ENCODE measurements around the gene SEMG1. TPM values are rescaled to one million over a fixed set of nuclear protein-coding genes. Genes with fewer than 3 reads are reported as not detected.

Gene SEMG1
- total and polyA plus RNA-seq, 2 donors (not counting 1 experiment from before 2014, with no cell fraction given): not detected

DNA sequence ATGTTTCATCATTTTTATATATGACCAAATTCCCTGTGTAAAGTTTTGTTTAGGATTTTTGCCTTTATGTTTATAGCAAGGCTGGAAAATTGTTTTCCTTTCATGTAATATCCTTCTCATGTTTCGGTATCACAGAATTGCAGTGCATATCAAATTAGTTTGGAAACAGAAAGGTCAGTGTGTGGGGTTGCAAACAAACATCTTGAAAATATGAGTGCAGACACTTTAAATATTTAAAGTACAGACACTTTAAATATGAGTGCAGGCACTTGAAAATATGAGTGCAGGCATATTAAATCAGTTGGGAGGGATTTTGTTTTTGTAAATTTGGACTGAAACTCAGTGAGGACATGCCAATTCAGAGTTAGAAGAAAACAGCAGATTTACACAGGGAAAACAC, 41.0 kb downstream of the SEMG1 start:
- Histone ChIP-seq H3K27me3 (replicated peaks in 1 of 4; ENCODE audit: control extremely low read depth in 1 of 4, control insufficient read depth in 3 of 4, insufficient read depth in 4 of 4, low read length in 3 of 4) (peaks cover 0 to 40% (median 18%) of the 10 kb centered on the region in 4 experiments), H3K9me3 (ENCODE audit: control extremely low read depth in 1 of 3, control insufficient read depth in 2 of 3, insufficient read depth in 1 of 3, low read length in 2 of 3) (no peaks in the 10 kb centered on the region), H3K9ac (ENCODE audit: low read length) (no peak overlapping the region), H3K79me2 (ENCODE audit: control insufficient read depth, insufficient read depth, low read length) (no peaks in the 10 kb centered on the region), H3K4me1 (ENCODE audit: control insufficient read depth in 2 of 2, insufficient read depth in 2 of 2, low read length in 2 of 2) (no peaks in the 10 kb centered on the region), H4K20me1 (ENCODE audit: control insufficient read depth, insufficient read depth, low read length, poor library complexity, severe bottlenecking) (no peaks in the 10 kb centered on the region), H3K4me3 (ENCODE audit: control extremely low read depth in 1 of 5, extremely low read depth in 1 of 5, insufficient read depth in 1 of 5, low read depth in 2 of 5, low read length in 4 of 5) (no peak overlapping the region), H3K36me3 (replicated peaks in 1 of 2; ENCODE audit: control extremely low read depth in 1 of 2, control insufficient read depth in 1 of 2, extremely low read depth in 1 of 2, insufficient read depth in 2 of 2, low read length in 1 of 2) (no peaks in the 10 kb centered on the region), H3K4me2 (replicated peaks; ENCODE audit: low read depth, low read length, poor library complexity, severe bottlenecking) (no peak overlapping the region), H3K27ac (ENCODE audit: low read length in 2 of 2) (no peak overlapping the region), H2AFZ (ENCODE audit: insufficient read depth, low read depth, low read length, poor library complexity, severe bottlenecking) (no peak overlapping the region)
- TF ChIP-seq, protein P1, sequence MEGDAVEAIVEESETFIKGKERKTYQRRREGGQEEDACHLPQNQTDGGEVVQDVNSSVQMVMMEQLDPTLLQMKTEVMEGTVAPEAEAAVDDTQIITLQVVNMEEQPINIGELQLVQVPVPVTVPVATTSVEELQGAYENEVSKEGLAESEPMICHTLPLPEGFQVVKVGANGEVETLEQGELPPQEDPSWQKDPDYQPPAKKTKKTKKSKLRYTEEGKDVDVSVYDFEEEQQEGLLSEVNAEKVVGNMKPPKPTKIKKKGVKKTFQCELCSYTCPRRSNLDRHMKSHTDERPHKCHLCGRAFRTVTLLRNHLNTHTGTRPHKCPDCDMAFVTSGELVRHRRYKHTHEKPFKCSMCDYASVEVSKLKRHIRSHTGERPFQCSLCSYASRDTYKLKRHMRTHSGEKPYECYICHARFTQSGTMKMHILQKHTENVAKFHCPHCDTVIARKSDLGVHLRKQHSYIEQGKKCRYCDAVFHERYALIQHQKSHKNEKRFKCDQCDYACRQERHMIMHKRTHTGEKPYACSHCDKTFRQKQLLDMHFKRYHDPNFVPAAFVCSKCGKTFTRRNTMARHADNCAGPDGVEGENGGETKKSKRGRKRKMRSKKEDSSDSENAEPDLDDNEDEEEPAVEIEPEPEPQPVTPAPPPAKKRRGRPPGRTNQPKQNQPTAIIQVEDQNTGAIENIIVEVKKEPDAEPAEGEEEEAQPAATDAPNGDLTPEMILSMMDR (IDR thresholded peaks at IDR 0.05): no peak
- TF ChIP-seq EZH2 (IDR thresholded peaks at IDR 0.05; ENCODE audit: borderline replicate concordance, insufficient read depth, low read depth, low read length, poor library complexity, severe bottlenecking): no peak
- no peaks in the 10 kb centered on the region for H3K9me3 Mint-ChIP-seq (ENCODE audit: insufficient read depth)
- WGBS (ENCODE audit: insufficient coverage): no CpG with 5 or more reads among the region's 1 CpG
- no peak overlapping the region for H3K27ac Mint-ChIP-seq
- no peak for DNase-seq
- no peaks in the 10 kb centered on the region for H3K4me1 Mint-ChIP-seq
- intact Hi-C loops (cut with micrococcal nuclease): no loop called here
- no peak overlapping the region for H3K4me3 Mint-ChIP-seq
- ChIA-PET POLR2A (no interaction called here), CTCF (no interaction called here)
- ATAC-seq (ENCODE audit: low read depth): no peak
- peaks cover 76% of the 10 kb centered on the region for H3K27me3 Mint-ChIP-seq

DNA sequence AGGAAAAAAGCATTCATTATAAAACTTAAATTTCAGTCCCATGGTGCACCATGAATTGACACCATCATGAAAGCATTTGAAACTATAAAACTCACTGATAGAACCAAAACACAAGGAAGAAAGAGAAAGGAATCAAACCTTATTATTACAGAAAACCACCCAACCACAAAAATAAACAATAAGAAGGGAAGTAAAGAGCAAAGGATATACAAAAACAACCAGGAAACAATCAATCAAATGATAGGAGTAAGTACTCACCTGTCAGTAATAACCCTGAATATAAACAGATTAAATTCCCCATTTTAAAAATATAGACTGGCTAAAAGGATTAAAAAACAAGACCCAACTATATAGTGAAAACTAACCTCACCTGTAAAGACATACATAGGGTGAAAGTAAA, 41.8 kb downstream of the SEMG1 start:
- no peak for TF ChIP-seq EZH2 (IDR thresholded peaks at IDR 0.05; ENCODE audit: borderline replicate concordance, insufficient read depth, low read depth, low read length, poor library complexity, severe bottlenecking)
- TF ChIP-seq, protein P1 (IDR thresholded peaks at IDR 0.05): no peak
- POLR2A ChIA-PET: no interaction called here
- no peaks in the 10 kb centered on the region for H3K9me3 Mint-ChIP-seq (ENCODE audit: insufficient read depth)
- CTCF ChIA-PET: no interaction called here
- no peak overlapping the region for H3K4me3 Mint-ChIP-seq
- no peak for ATAC-seq (ENCODE audit: low read depth)
- H3K4me1 Mint-ChIP-seq: no peaks in the 10 kb centered on the region
- Histone ChIP-seq H4K20me1 (ENCODE audit: control insufficient read depth, insufficient read depth, low read length, poor library complexity, severe bottlenecking) (no peaks in the 10 kb centered on the region), H3K9ac (ENCODE audit: low read length) (no peak overlapping the region), H2AFZ (ENCODE audit: insufficient read depth, low read depth, low read length, poor library complexity, severe bottlenecking) (no peak overlapping the region), H3K4me2 (replicated peaks; ENCODE audit: low read depth, low read length, poor library complexity, severe bottlenecking) (no peak overlapping the region), H3K9me3 (ENCODE audit: control extremely low read depth in 1 of 3, control insufficient read depth in 2 of 3, insufficient read depth in 1 of 3, low read length in 2 of 3) (no peaks in the 10 kb centered on the region), H3K27me3 (replicated peaks in 1 of 4; ENCODE audit: control extremely low read depth in 1 of 4, control insufficient read depth in 3 of 4, insufficient read depth in 4 of 4, low read length in 3 of 4) (peaks cover 0 to 40% (median 18%) of the 10 kb centered on the region in 4 experiments), H3K4me3 (ENCODE audit: control extremely low read depth in 1 of 5, extremely low read depth in 1 of 5, insufficient read depth in 1 of 5, low read depth in 2 of 5, low read length in 4 of 5) (no peak overlapping the region), H3K36me3 (replicated peaks in 1 of 2; ENCODE audit: control extremely low read depth in 1 of 2, control insufficient read depth in 1 of 2, extremely low read depth in 1 of 2, insufficient read depth in 2 of 2, low read length in 1 of 2) (no peaks in the 10 kb centered on the region), H3K4me1 (ENCODE audit: control insufficient read depth in 2 of 2, insufficient read depth in 2 of 2, low read length in 2 of 2) (no peaks in the 10 kb centered on the region), H3K27ac (ENCODE audit: low read length in 2 of 2) (no peak overlapping the region), H3K79me2 (ENCODE audit: control insufficient read depth, insufficient read depth, low read length) (no peaks in the 10 kb centered on the region)
- no peak for DNase-seq
- H3K27ac Mint-ChIP-seq: no peak overlapping the region
- peaks cover 75% of the 10 kb centered on the region for H3K27me3 Mint-ChIP-seq
- intact Hi-C loops (cut with micrococcal nuclease): no loop called here
